GM19455 (cell line): Measurements from ENCODE around the gene PRRC2C.
A peak's percentile ranks its signal among the peaks of the same experiment; 100 is the strongest.
"Not testable (repeated sequence)": the region's sequence is repeated elsewhere in the genome, so short reads cannot be mapped to it uniquely, and the experiment has no call there.

Experiments used
- ATAC-seq: cut with Tn5 transposase; IDR thresholded peaks from one replicate; pipeline ENCODE4 v1.9.1; 2021; ENCODE audit not compliant: unreplicated experiment

Gene PRRC2C

GRCh38 chr1:171500304-171500703 is 15.0 kb downstream of the PRRC2C start:
- no peak for ATAC-seq

- ATAC-seq: no peak
These were observed 15.5 kb downstream of the PRRC2C start for GRCh38 chr1:171500803-171501202.

- peak; percentile 59 for ATAC-seq
These were observed 16.1 kb downstream of the PRRC2C start for GRCh38 chr1:171501305-171502024.

- no peak for ATAC-seq
These were observed 21.4 kb downstream of the PRRC2C start for GRCh38 chr1:171506525-171507304.

- ATAC-seq: no peak
These were observed 22.1 kb downstream of the PRRC2C start for GRCh38 chr1:171507435-171507834.

GRCh38 chr1:171509191-171509590 is 23.9 kb downstream of the PRRC2C start:
- no peak for ATAC-seq

GRCh38 chr1:171513743-171514142 is 28.4 kb downstream of the PRRC2C start:
- ATAC-seq: no peak

- no peak for ATAC-seq
These were observed 30.0 kb downstream of the PRRC2C start for GRCh38 chr1:171515299-171515698.

GRCh38 chr1:171515741-171516140 is 30.4 kb downstream of the PRRC2C start:
- ATAC-seq: no peak

GRCh38 chr1:171521567-171521966 is 36.2 kb downstream of the PRRC2C start:
- no peak for ATAC-seq

- no peak for ATAC-seq
These were observed 45.3 kb downstream of the PRRC2C start for GRCh38 chr1:171530676-171531075.

GRCh38 chr1:171532520-171532919 is 47.2 kb downstream of the PRRC2C start:
- no peak for ATAC-seq

GRCh38 chr1:171545523-171545922 is 60.2 kb downstream of the PRRC2C start:
- ATAC-seq: no peak

- no peak for ATAC-seq
These were observed 64.7 kb downstream of the PRRC2C start for GRCh38 chr1:171550050-171550449.

- not testable (repeated sequence) for ATAC-seq
These were observed 65.3 kb downstream of the PRRC2C start for GRCh38 chr1:171550598-171551100.

- not testable (repeated sequence) for ATAC-seq
These were observed 68.6 kb downstream of the PRRC2C start for GRCh38 chr1:171553960-171554359.

GRCh38 chr1:171563675-171564074 is 78.3 kb downstream of the PRRC2C start:
- no peak for ATAC-seq

- ATAC-seq: no peak
These were observed 81.1 kb downstream of the PRRC2C start for GRCh38 chr1:171566467-171566866.

- no peak for ATAC-seq
These were observed 85.0 kb downstream of the PRRC2C start for GRCh38 chr1:171570295-171570694.

- no peak for ATAC-seq
These were observed 90.8 kb downstream of the PRRC2C start for GRCh38 chr1:171576144-171576543.

- ATAC-seq: no peak
These were observed 95.9 kb downstream of the PRRC2C start for GRCh38 chr1:171581226-171581625.

GRCh38 chr1:171581766-171582165 is 96.4 kb downstream of the PRRC2C start:
- no peak for ATAC-seq
